Chondrocyte (in vitro differentiated cells): ENCODE measurements around the gene SEMA3G. TPM values are rescaled to one million over a fixed set of nuclear protein-coding genes. Genes with fewer than 3 reads are reported as not detected.

ENCODE experiments used
- DNase-seq: peaks from one replicate; pipeline ENCODE4 v3.0.0; 2021; ENCODE audit warnings: mixed read lengths, low spot score
- H3K27ac Mint-ChIP-seq: one replicate; pipeline ENCODE4 v1.8.0; 2021; ENCODE audit warnings: mild to moderate bottlenecking, moderate library complexity, mixed read lengths; ENCODE audit not compliant: unreplicated experiment
- H3K27me3 Mint-ChIP-seq: 2 replicates; pipeline ENCODE4 v1.8.0; 2021; ENCODE audit warnings: low read depth, mixed read lengths
- H3K36me3 Mint-ChIP-seq: 2 replicates; pipeline ENCODE4 v1.8.0; 2021; ENCODE audit warnings: low read depth, mixed read lengths
- H3K4me1 Mint-ChIP-seq: 2 replicates; pipeline ENCODE4 v1.8.0; 2021; ENCODE audit warnings: low read depth, mild to moderate bottlenecking, mixed read lengths
- H3K4me3 Mint-ChIP-seq: one replicate; pipeline ENCODE4 v1.8.0; 2021; ENCODE audit warnings: mild to moderate bottlenecking, moderate library complexity, mixed read lengths; ENCODE audit not compliant: unreplicated experiment
- H3K9me3 Mint-ChIP-seq: 2 replicates; pipeline ENCODE4 v1.8.0; 2021; ENCODE audit warnings: low read depth, mixed read lengths
- total RNA-seq: library from RNA; stranded (reverse); gene quantifications from 3 replicates; pipeline ENCODE4 v1.2.1, GENCODE V29; 2021
- TF ChIP-seq, protein P1 (sequence below): fragments of 200-600 bp; sonication (generic); IDR thresholded peaks from 2 replicates; pipeline ENCODE4 v1.5.0; 2021; ENCODE audit warnings: antibody characterized with exemption, mild to moderate bottlenecking, moderate library complexity

Gene SEMA3G
- total RNA-seq, 1 donor from 2014 or later = 0.17 TPM

DNA sequence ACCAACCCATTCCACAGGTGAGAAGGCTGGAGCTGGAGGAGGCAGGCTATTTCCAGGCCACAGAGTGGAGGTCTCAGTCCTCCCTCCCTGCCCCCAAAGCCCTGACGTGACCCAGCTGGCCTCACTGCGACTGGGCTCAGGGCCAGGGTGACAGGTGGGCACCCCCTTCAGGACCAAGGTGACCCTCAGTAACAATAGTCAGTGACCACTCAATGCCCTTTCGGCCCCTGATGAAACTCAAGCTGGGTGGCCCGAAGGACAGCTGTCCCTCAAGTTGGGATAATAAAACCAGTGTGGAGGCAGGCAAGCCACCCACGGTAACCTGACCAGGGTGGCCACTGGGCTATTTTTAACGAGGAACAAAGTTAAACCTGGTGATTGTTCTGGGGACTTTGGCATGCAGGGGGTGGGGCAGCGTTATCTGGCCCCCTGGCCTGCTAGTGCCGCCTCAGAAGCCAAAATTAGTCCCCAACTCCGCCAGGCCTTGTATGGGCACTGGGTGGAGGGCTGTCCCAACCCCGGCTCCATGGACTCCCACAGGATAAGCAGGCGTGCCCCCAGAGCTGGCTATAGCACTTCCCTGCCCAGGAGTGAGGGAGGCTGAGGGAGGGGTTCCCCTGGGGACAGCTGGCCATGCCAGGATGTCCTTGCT lies 7.8 kb upstream of the SEMA3G start:
- H3K36me3 Mint-ChIP-seq = peaks cover 4% of the 10 kb centered on the region
- peaks cover 42% of the 10 kb centered on the region for H3K4me1 Mint-ChIP-seq

DNA sequence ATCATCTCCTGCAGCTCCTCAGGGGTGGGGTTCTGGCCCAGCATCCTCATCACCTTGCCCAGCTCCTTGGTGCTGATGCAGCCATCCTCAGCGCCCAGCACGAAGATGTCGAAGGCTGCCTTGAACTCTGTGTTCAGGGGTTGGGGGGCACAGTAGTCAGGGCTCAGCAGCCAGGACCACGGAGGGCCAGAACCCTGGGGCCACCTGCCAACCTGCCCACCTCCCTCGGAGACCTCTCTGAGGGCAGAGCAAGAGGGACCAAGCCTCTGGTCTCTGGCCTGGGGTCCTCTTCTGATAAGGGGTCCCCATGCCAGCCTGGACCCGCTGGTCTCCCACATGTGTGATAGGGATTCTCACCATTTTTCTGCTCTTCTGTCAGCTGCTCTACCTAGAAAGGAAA lies 7.2 kb upstream of the SEMA3G start:
- Mint-ChIP-seq H3K27ac (no peak overlapping the region), H3K4me3 (no peak overlapping the region), H3K4me1 (peaks cover 38% of the 10 kb centered on the region), H3K36me3 (peaks cover 2% of the 10 kb centered on the region), H3K9me3 (no peaks in the 10 kb centered on the region), H3K27me3 (no peaks in the 10 kb centered on the region)
- TF ChIP-seq, protein P1, sequence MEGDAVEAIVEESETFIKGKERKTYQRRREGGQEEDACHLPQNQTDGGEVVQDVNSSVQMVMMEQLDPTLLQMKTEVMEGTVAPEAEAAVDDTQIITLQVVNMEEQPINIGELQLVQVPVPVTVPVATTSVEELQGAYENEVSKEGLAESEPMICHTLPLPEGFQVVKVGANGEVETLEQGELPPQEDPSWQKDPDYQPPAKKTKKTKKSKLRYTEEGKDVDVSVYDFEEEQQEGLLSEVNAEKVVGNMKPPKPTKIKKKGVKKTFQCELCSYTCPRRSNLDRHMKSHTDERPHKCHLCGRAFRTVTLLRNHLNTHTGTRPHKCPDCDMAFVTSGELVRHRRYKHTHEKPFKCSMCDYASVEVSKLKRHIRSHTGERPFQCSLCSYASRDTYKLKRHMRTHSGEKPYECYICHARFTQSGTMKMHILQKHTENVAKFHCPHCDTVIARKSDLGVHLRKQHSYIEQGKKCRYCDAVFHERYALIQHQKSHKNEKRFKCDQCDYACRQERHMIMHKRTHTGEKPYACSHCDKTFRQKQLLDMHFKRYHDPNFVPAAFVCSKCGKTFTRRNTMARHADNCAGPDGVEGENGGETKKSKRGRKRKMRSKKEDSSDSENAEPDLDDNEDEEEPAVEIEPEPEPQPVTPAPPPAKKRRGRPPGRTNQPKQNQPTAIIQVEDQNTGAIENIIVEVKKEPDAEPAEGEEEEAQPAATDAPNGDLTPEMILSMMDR = no peak
- no peak for DNase-seq

More for the DNA sequence above, 7.8 kb upstream of the SEMA3G start:
- Mint-ChIP-seq H3K9me3 (no peaks in the 10 kb centered on the region), H3K27me3 (no peaks in the 10 kb centered on the region), H3K4me3 (no peak overlapping the region), H3K27ac (no peak overlapping the region)
- TF ChIP-seq, protein P1 = no peak
- DNase-seq = no peak

DNA sequence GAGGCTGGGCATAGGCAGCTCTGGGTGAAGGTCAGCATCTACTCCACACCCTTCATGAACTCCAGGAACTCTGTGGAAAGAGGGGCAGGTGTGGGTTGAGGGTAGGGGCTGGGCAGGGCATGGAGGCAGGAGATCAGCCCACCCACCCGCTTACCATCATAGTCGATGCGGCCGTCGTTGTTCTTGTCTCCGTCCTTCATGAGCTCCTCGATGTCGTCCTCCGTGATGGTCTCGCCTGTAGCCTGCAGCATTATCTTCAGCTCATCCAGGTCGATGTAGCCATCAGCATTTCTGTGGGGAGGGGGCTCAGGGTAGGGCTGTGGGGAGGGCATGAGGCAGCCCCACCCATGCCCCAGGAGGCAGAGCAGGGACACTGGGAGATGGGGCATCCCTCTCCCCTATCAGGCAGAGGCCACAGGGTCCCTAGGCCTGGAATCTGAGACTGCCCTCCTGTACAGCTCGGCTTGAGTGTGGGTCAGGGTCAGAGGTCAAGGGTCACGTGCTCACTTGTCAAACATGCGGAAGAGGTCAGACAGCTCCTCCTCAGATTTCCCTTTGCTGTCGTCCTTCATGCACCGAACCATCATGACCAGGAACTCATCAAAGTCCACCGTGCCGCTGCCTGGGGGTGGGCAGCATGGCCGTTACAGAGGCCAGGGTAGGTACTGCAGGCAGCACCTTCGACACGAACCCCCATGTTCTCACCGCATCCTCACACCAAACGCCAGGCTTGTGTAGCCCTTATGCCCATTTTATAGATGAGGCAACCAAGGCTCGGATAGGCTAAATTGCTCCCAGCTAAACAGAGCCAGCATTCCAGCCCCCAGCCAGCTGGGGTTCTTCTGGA lies 6.6 kb upstream of the SEMA3G start:
- Mint-ChIP-seq H3K4me1 (peaks cover 34% of the 10 kb centered on the region), H3K27me3 (no peaks in the 10 kb centered on the region), H3K27ac (no peak overlapping the region), H3K9me3 (no peaks in the 10 kb centered on the region), H3K4me3 (no peak overlapping the region), H3K36me3 (peaks cover 2% of the 10 kb centered on the region)
- TF ChIP-seq, protein P1 = no peak
- DNase-seq = no peak

DNA sequence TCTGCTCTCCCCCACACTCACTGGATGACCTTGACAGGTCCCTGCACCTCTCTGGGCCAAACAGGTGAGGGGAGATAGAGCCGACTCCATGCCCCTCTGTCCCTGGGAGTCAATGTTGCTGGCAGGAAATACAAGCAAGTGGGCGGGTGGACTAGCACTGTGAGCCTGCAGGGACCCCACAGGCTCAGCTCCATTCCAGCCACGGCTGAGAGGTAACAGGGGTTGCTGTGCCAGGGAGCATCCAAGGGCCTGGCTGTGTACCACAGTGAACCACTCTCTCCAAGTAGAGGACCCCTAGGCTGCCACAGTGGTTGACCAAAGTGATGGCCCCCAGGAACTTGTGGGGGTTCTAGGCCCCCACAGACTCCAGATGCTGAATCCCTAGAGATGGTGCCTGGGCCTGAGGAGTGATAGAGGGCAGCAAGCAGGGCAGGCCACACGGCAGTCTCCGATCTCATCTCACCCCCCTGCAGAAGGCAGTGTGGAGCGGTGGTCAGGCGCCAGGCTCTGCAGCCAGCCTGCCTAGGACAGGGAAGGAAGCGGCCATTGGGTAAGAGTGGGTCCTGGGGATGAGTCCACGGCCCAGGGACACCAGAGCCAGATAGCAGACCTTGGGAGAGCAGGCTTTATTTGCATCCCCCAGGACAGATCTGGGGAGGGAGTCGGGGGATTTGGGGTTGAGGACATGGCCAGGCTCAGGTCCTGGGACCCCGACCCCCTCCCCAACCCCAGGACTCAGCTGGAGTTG lies 5.8 kb upstream of the SEMA3G start:
- TF ChIP-seq, protein P1 = no peak
- no peaks in the 10 kb centered on the region for H3K9me3 Mint-ChIP-seq
- H3K27me3 Mint-ChIP-seq = no peaks in the 10 kb centered on the region
- no peak for DNase-seq
- peaks cover 34% of the 10 kb centered on the region for H3K4me1 Mint-ChIP-seq
- H3K36me3 Mint-ChIP-seq = no peaks in the 10 kb centered on the region
- H3K4me3 Mint-ChIP-seq = no peak overlapping the region
- H3K27ac Mint-ChIP-seq = peak overlapping the region; percentile 41
